ENCODE results near the gene GRID1.
"Not testable (repeated sequence)": the region's sequence is repeated elsewhere in the genome, so short reads cannot be mapped to it uniquely, and the experiment has no call there.

The GRID1 gene

DNA sequence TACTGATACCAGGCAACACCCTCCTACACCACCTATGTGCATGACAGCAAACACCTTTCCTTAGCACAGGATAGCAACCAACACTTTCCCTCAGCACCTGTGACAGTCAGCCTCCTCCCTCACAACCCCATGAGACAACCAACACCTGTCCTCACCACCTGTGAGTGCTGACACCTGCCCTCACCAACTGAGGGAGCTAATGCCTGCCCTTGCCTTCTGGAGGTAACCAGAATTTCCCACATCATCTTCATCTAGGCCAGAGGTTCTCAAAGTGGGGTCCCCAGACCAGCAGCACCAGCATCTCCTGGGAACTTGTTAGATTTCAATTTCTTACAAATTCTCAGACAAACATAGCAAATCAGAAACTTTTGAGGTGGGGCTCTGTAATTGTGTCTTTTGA lies 112.5 kb downstream of the GRID1 start:
- DNase-seq (ENCODE audit: low read depth, low spot score) = no peak

DNA sequence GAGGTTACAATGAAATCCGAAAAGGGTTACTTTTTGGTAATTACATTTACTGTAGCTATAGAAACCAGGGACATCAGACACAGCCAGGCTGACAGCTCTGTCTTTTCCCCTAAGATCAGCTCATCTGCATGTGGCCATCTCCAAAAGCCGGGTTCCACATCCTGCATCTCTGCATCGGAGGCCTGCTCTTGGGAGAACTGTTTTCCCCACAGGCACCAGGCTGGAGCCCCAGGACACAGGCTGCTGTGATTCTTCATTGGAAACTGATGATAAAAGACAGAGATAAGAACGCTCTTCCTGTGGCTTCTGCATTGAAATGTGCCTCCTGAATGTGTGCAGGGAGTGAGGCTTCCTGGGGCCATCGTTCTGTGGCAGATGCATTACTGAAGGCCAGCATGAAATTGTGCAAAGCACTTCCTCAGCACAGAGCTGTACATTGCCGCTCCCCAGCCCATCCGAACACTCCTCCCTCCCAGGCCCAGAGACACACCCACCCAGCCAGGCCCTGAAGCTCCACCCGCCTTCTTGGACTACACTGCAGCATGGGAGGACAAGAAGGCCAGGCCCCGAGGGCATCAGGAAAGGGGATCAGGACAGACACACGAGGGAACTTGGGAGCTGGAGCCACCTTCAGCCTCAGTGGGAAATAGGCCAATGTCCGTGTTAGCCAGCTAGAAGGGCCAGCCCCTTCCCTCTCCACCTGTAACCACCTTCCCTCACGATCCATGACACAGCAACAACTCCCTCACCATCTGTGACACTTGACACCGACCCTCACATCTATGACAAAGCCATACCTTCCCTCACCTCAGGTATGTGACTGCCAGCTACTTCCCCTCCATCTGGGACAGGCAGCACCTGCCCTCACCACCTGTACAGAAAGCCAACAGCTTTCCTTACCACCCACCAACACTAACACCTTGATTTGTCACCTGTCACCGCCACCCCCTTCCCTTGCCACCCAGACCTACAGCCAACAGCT lies 113.2 kb downstream of the GRID1 start:
- DNase-seq (ENCODE audit: low read depth, low spot score) = no peak

DNA sequence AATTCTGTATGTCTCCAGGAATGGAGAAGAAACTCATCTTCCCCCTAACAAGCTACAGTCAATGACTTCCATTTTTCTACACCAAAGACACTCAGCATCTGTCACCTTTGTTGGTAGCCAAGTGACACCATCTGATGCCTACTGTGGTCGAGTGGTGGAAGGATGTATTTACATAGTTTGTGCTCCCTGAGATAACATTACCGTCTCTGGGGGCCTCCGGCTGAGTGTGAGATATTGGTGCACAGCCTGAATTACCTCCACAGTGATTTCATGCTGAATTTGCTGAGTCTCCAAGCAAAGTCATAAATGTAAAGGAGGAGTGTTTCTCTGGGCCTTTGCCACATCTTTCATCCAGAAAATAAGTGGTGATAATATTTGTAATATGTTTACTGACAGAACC lies 114.0 kb downstream of the GRID1 start:
- no peak for DNase-seq (ENCODE audit: low read depth, low spot score)

DNA sequence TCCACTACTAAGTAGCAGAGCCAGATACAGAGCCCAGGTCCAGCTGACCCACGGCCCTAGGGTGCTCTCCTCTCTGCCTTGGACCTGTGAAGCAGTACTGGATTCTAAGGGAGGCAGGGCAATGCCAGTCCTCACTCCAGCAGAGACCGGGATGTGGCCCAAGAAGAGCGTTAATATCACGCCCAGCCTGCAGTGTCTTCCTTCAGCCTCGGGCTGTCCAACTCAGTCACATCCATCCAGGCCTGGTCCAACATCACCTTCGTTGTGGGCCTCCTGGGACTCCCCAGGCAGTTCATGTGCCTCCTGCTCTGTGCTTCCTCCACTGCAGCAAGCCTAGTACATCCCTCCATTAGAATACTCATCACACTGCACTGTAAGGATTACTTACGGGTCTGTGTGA lies 114.5 kb downstream of the GRID1 start:
- DNase-seq (ENCODE audit: low read depth, low spot score) = no peak

DNA sequence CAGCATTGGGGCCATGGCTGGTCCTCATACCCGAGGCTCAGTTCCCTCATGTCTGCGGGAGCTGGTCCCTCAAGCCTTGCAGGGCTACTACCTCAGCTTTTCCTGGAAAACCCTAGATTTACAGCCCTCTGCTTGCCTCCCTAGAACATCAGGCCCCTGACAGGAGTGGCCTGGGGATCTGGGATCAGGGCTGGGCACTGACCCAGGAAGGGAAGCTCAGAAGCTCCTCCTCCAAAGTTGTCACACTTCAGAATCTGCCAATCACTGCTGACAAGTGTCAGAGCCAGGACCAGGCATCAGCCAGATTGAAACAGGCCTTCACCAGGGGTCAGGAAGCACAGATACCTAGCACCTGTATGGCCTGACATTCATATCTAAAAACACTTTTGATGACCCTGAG lies 115.2 kb downstream of the GRID1 start:
- DNase-seq (ENCODE audit: low read depth, low spot score) = no peak

DNA sequence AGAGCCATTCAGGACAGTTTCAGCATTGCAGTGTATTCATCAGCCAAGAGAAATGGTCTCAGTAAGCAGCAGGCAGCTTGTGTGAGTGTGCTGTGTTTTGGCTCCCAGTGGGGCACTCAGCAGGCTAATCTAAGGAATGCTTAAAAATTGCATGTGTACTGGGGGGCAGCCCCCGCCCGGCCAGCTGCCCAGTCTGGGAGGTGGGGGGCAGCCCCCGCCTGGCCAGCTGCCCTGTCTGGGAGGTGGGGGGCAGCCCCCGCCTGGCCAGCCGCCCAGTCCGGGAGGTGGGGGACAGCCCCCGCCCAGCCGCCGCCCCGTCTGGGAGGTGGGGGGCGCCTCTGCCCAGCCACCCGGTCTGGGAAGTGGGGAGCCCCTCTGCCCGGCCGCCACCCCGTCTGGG lies 116.2 kb downstream of the GRID1 start:
- DNase-seq (ENCODE audit: low read depth, low spot score) = no peak

DNA sequence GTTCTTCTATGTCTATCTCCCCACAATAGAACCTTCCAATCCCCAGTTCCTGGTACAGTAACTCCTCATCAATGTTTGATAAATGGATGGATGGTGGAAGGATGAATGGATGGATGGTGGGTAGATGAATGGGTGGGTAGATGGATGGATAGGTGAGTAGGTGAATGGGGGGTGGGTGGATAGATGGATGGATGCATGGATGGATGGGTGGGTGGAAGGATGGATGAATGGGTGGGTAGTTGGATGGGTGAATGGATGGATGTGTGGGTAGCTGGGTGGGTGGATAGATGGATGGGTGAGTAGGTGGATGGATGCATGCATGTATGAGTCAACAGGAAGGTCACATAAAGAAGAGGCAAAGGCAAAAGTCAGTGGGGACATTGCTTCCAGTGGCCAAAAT lies 116.8 kb downstream of the GRID1 start:
- DNase-seq (ENCODE audit: low read depth, low spot score) = no peak

DNA sequence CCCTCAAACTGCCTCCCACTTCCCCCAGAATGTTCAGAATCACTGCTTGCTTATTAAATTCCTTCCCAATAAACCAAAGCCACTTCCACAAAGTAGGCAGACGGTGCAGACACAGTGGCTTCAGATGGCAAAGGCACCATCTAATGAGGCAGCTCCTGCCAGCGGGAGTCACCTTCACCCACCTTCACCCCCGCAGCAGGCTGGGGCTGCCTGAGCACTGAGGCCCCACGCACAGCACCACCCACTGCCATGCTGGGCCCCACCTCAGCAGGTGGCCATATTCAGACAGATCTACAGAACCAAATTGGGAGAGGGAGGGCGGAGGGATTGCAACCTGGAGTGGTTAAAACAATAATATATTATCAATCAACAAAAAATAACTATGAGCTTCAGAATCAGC lies 118.5 kb downstream of the GRID1 start:
- DNase-seq (ENCODE audit: low read depth, low spot score) = no peak

DNA sequence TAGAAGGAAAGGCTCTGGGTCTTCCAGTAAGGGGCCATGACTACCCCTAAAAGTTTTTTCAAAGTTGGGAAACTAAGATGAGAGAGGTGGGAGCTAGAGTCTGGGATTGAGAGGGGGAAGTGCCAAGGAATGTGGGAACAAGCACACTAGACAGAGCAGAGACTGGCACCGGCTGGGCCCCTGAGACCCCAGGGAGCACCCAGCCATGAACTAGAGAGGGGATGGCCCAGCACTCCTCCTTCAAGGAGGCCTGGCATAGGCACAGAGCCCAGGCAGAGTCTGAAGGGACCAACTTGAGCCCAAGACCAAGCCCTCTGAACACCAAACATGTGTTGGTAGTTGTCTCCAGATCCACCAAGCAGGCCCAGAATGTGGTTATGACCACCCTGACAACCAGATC lies 119.0 kb downstream of the GRID1 start:
- no peak for DNase-seq (ENCODE audit: low read depth, low spot score)

DNA sequence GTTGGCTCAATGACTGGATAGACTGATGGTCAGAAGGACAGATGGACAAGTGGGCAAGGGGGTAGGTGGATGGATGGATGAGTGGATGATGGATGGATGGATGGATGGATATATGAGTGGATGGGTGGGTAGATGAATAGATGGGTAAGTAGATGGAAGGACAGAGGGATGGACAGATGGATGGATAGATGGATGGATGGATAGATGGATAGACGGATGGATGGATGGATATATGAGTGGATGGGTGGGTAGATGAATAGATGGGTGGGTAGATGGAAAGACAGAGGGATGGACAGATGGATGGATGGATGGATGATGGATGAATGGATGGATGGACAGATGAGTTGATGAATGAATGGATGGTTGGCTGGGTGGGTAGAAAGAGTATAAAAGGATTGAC lies 119.5 kb downstream of the GRID1 start:
- DNase-seq (ENCODE audit: low read depth, low spot score) = no peak

DNA sequence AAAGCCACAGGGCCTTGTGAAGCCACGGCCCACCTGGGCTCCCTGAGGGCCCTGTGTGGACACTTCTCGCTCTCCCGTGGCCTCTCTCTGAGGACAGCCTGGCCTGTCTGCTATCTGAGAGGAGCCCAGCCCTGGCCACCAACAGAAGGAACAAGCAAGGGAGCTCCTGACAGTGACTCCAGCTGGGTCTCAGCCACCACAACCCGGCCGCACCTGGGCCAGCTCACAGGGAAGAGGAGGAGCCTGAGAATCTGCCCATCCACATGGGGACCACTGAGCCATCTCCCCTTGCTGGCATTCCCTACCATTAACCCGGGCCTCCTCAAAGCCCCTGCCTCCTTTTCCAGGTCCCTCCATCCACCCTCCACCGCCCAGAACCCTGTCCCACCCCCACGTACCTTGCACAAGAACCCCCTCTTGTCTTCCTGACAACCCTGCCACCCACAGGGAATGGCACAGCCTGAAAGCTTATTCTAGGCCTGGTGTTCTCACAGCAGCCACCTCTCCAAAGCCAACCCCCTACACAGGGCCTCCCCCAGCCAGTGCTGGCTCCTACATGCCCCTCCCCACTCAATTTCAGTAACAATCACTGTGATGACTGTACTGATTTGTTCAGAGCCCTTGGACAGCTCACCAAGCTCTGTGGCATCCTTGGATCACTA lies 120.2 kb downstream of the GRID1 start:
- no peak for DNase-seq (ENCODE audit: low read depth, low spot score)

DNA sequence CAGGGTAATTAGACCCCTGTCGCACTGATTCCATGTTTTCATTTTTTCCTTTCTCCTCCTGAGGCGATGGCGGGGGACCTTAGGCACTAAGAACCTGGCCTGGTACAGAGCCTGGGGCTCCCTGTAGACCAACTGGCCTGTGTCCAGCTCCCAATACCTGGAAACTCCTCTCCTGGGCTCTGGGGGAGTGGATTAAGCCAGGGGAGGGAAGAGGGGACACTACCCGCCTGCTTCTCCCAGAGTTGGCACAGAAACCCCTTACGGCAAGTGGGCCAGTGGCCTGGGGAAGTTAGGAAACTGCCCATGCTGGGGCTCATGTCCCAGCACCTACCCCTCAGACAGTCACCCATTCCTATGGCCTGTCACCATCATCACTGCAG lies 121.6 kb downstream of the GRID1 start:
- no peak for DNase-seq (ENCODE audit: low read depth, low spot score)

DNA sequence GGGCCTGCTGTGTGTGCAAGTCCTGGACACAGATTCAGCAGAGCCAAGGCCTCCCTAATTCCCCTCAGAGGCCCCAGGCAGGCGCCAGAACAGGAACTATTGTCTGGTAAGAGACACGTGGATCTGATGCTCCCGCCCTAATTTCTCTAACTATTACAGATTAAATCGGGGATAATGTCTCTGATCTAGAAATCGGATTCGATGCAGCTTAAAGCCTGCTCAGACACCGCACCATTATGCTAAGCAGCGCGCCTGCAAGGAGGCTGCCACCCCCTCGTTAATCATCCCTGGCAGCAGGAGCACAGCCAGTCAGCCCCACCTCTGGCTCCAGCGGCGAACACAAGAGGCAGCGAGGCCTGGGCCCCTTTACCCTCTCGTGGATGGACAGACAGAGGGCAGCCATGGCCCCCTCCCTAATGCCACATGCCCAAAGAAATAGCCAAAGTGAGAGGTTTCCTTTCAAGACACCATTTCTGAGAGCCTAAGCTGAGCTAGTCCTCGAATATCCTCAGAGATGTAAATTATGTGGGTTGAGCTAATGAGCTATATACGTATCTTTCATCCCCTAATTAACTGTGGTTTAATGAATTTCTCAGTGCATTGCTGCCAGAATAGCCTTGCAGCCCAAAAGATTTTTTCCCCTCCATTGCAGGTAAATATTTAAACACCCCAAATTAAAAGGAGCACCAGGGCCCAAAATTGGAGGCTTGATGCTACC lies 122.1 kb downstream of the GRID1 start:
- no peak for DNase-seq (ENCODE audit: low read depth, low spot score)

DNA sequence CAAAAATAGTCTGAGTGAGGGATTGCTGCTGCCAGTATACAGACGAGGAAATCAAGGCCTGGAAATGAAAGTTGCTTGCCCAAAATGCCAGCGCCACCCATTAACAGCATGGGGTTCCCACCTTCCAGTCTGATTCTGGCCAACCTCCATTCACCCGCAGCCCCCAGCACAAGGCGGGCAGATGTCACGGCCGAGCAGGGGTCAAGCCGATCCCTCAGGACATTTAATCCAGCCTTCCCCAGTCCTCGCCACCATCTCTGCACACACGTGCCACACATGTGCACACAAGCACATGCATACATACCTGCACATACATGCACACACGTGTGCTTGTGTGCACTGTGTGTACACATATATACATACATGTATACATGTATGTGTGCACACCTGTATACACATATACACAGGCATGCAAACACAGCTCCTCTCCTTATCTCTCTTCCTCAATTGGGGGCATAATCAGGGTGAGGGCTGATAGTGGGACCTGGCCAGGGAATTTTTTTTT lies 122.9 kb downstream of the GRID1 start:
- no peak for DNase-seq (ENCODE audit: low read depth, low spot score)

DNA sequence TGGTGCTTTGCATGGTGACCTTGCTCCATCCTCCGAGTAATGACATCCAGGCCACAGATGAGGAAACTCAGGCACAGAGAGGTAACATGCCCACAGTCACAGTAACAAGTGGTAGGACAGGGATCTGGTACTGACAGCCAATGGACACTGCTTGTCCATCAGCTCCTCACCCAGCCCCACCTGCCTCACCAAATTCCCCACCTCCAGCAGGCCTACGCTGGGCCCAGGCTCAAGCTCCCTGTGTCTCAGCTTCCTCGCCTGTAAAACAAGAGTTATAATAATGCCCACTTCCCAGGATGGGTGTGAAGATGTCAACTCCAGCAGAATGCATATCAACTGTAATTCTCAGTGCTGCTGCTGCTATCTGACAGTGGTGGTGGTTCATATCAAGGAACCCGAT lies 123.8 kb downstream of the GRID1 start:
- no peak for DNase-seq (ENCODE audit: low read depth, low spot score)

DNA sequence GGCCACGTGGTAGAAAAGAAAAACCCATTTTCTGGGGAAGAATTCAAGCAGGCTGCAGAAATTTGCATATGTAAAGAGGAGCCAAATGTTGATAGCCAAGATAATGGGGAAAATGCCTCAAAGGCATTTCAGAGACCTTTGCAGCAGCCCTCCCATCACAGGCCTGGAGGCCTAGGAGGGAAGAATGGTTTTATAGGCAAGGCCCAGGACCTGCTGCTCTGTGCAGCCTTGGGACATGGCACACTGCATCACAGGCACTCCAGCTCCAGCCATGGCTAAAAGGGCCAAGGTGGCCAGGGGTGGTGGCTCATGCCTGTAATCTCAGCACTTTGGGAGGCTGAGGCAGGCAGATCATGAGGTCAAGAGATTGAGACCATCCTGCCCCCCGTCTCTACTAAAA lies 128.5 kb downstream of the GRID1 start:
- DNase-seq (ENCODE audit: low read depth, low spot score) = not testable (repeated sequence)

DNA sequence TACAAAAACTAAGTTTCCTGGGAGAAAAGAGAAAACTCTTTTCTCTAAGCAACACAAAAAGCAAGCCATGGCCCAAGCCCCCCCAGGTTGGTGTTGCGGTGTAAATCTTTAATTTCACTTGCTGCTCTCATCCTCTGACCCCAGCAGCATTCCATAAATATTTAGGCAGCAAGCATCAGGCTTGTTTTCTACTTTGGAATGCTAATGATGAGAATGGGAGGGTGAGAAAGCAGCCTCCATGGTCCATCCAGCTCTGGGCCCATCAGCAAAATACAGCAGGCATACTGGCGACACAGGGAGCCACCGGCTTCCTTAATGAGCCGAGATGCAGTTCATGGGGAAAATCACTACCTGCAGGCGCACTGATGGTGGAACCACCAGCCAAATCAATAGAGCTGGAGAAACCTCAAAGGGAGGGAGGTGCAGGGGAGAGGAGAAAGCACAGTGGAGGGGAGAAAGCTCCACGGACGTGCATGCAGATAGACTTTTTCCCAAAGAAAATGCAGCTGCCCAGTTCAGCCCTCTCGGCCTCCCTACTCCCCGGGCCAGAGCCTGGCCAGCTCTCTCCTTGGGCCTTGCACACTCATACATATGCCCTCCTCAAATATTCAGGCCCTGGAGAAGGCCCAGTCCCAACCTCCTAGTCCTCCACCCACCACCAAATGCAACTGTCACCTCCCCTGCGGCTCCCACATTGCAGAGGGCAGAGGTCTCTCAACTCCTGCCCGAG lies 131.9 kb downstream of the GRID1 start:
- DNase-seq (ENCODE audit: low read depth, low spot score) = no peak

DNA sequence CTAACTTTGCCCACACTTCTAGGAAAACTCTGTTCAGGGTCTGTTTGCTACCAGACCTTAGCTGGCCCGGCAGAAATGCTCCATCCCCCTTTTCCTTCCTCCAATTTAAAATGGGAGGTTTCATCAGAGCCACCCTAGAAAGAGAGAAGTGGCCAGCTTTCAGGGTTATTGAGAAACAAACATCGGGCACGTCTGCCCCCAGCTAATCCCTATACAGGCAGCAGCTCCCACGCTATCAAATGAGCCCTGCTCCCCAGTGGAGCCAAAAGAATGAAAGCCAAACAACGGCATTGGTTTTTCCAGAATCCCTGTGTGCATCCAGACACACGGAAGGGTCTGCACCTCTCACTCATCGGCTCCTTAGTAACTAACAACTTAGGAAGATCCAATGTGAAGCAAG lies 132.5 kb downstream of the GRID1 start:
- no peak for DNase-seq (ENCODE audit: low read depth, low spot score)

DNA sequence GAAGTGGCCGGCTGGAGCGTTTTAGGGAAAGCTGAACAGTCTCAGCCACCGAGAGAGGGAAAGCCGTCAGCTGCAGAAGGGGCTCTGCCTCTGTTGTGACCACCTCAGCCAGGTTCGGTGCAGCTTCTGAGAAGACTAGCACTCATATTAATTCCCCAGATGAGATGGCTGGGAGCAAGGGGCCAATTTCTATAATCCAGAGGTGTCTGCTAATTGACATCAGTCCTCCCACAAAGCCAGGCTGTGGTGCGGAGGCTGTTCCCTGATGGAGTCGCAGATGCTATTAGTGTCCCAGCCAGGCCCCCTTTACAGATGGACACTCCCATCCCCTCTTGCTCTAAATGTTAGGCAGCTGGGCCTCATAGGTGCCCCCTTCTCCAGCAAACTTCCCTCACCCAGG lies 133.5 kb downstream of the GRID1 start:
- DNase-seq (ENCODE audit: low read depth, low spot score) = no peak

DNA sequence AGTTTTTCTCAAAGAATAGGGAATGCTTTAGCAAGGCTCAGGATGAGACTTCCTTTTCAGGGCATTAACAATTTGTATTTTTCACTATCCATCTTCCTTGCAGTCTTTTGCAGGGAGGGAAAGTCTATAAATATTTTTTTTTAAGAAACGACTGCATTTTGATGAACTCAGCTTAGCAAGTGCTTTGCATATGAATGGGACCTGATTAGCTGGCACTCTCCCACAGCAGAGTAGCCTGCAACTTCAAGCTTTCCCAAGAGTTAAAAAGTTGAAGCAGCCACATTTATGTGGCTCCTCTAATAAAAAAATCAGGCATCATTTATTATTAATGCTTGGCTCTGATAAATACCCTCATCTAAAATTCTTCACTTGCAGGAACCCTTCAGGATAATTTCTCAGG lies 134.0 kb downstream of the GRID1 start:
- DNase-seq (ENCODE audit: low read depth, low spot score) = no peak

DNA sequence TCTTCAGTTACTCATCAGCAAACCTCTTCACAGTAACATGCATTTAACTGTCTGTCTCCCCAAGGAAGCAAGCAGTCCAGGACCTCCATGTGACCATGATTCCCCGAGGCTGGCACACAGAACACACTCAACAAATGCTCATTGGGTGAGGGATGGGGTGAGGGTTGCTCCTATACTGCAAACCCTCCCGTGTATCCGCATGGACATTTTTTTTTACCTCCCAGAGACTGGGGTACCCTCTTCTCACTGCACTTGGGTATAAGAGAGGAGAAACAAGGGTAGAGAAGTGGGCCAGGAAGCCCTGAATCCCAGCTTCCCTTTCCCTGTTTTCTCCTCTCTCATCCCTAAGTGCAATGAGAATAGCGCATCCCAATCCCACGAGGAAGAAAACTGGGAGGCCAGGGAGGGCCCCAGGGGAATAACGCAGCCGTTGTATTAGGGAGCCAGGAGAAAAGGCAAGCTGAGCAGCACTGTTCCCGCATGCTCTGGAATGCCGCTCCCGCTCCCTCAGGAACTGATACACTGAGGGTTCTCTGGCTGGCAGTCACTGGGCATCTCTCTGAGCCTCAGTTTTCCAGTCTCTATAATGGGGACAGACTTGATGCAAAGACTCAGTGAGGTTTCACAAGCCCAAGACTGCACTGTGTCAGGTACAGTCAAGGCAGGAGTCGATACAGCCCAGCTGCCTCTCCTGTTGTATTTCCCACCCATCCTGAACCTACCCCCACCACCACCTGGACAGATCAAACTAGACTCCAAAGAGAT lies 134.6 kb downstream of the GRID1 start:
- no peak for DNase-seq (ENCODE audit: low read depth, low spot score)
